HEK293 (cell line): ENCODE data around the gene ZNF646.

Source experiments
- CTCF ChIA-PET: fragments of 350-600 bp; formaldehyde crosslinking; extraction: SDS; loops from one replicate; lab custom pipeline; 2021; ENCODE audit warnings: antibody characterized with exemption; lab: Yijun Ruan, JAX
- POLR2A ChIA-PET: fragments of 300-600 bp; formaldehyde crosslinking; extraction: SDS; loops from one replicate; lab custom pipeline; 2020; ENCODE audit warnings: antibody characterized with exemption, inconsistent platforms; lab: Yijun Ruan, JAX
- H3K27ac ChIP-seq: fragments of 200-500 bp; sonication (Bioruptor generic); 2 replicates; pipeline ENCODE4 v1.5.1; 2014; ENCODE audit warnings: low read depth, low read length, control low read depth, inconsistent platforms; ENCODE audit errors: extremely low read depth
- H3K36me3 ChIP-seq, 2 experiments: fragments of 200-500 bp in 1 of 2; sonication (Bioruptor generic) in 1 of 2; 1 replicate in 1 of 2; 2 replicates in 1 of 2; pipeline ENCODE4 v1.5.1; 2014 to 2017; ENCODE audit warnings: inconsistent platforms in 2 of 2, low read length in 2 of 2; ENCODE audit not compliant: control insufficient read depth in 2 of 2, insufficient read depth in 1 of 2
- H3K4me1 ChIP-seq: fragments of 200-500 bp; sonication (Bioruptor generic); 2 replicates; pipeline ENCODE4 v1.5.1; 2014; ENCODE audit warnings: mild to moderate bottlenecking, low read length, inconsistent platforms; ENCODE audit not compliant: control insufficient read depth, insufficient read depth
- H3K4me3 ChIP-seq: 2 replicates; pipeline ENCODE4 v1.5.1; 2011; ENCODE audit warnings: low read depth, mild to moderate bottlenecking, control low read depth, low read length, moderate library complexity
- H3K9me3 ChIP-seq: fragments of 200-500 bp; sonication (Bioruptor generic); 2 replicates; pipeline ENCODE4 v1.5.1; 2014; ENCODE audit warnings: low read depth, low read length, inconsistent platforms; ENCODE audit not compliant: control insufficient read depth, insufficient read depth
- CTCF ChIP-seq: fragments of 450-650 bp; formaldehyde crosslinking; IDR thresholded peaks from 2 replicates; pipeline ENCODE4 v1.5.1; 2016; ENCODE audit warnings: missing biosample characterization, missing genetic modification characterization
- EGR2 ChIP-seq: fragments of 450-650 bp; formaldehyde crosslinking; IDR thresholded peaks from 2 replicates; pipeline ENCODE4 v1.5.1; 2016; ENCODE audit warnings: low read depth, missing biosample characterization, missing genetic modification characterization
- OVOL3 ChIP-seq: fragments of 450-650 bp; formaldehyde crosslinking; IDR thresholded peaks from 2 replicates; pipeline ENCODE4 v1.5.1; 2016; ENCODE audit warnings: missing biosample characterization, missing genetic modification characterization
- PRDM6 ChIP-seq: fragments of 450-650 bp; formaldehyde crosslinking; IDR thresholded peaks from 2 replicates; pipeline ENCODE4 v1.5.1; 2017; ENCODE audit warnings: missing biosample characterization, missing genetic modification characterization
- SP2 ChIP-seq: fragments of 450-650 bp; formaldehyde crosslinking; IDR thresholded peaks from 2 replicates; pipeline ENCODE4 v1.5.1; 2016; ENCODE audit warnings: missing biosample characterization, missing genetic modification characterization
- YY2 ChIP-seq: fragments of 450-650 bp; formaldehyde crosslinking; IDR thresholded peaks from 2 replicates; pipeline ENCODE4 v1.5.1; 2016; ENCODE audit warnings: missing biosample characterization, missing genetic modification characterization
- ZNF121 ChIP-seq: fragments of 450-650 bp; formaldehyde crosslinking; IDR thresholded peaks from 2 replicates; pipeline ENCODE4 v1.5.1; 2016; ENCODE audit warnings: missing biosample characterization, missing genetic modification characterization
- ZNF148 ChIP-seq: fragments of 450-650 bp; formaldehyde crosslinking; IDR thresholded peaks from 2 replicates; pipeline ENCODE4 v1.5.0; 2017; ENCODE audit warnings: missing biosample characterization, missing genetic modification characterization, borderline replicate concordance
- ZNF175 ChIP-seq: fragments of 450-650 bp; formaldehyde crosslinking; IDR thresholded peaks from 2 replicates; pipeline ENCODE4 v1.5.1; 2016; ENCODE audit warnings: missing biosample characterization, missing genetic modification characterization
- ZNF214 ChIP-seq: fragments of 450-650 bp; formaldehyde crosslinking; IDR thresholded peaks from 2 replicates; pipeline ENCODE4 v1.5.1; 2017; ENCODE audit warnings: missing biosample characterization, mild to moderate bottlenecking, missing genetic modification characterization, borderline replicate concordance
- ZNF24 ChIP-seq: fragments of 450-650 bp; formaldehyde crosslinking; IDR thresholded peaks from 2 replicates; pipeline ENCODE4 v1.5.1; 2016; ENCODE audit warnings: missing biosample characterization, missing genetic modification characterization
- ZNF26 ChIP-seq: fragments of 450-650 bp; formaldehyde crosslinking; IDR thresholded peaks from 2 replicates; pipeline ENCODE4 v1.5.1; 2016; ENCODE audit warnings: missing biosample characterization, missing genetic modification characterization
- ZNF37A ChIP-seq: fragments of 450-650 bp; IDR thresholded peaks from 2 replicates; pipeline ENCODE4 v1.5.1; 2018; ENCODE audit warnings: missing biosample characterization, missing genetic modification characterization
- ZNF391 ChIP-seq: fragments of 450-650 bp; formaldehyde crosslinking; IDR thresholded peaks from 2 replicates; pipeline ENCODE4 v1.5.1; 2016; ENCODE audit warnings: low read depth, missing biosample characterization, missing genetic modification characterization, borderline replicate concordance
- ZNF610 ChIP-seq: fragments of 450-650 bp; formaldehyde crosslinking; IDR thresholded peaks from 2 replicates; pipeline ENCODE4 v1.5.1; 2016; ENCODE audit warnings: missing biosample characterization, missing genetic modification characterization, borderline replicate concordance
- ZNF664 ChIP-seq: fragments of 450-650 bp; formaldehyde crosslinking; IDR thresholded peaks from 2 replicates; pipeline ENCODE4 v1.5.1; 2016; ENCODE audit warnings: missing biosample characterization, missing genetic modification characterization
- ZNF704 ChIP-seq: fragments of 450-650 bp; formaldehyde crosslinking; IDR thresholded peaks from 2 replicates; pipeline ENCODE4 v1.5.1; 2016; ENCODE audit warnings: missing biosample characterization, missing genetic modification characterization
- ZNF791 ChIP-seq: fragments of 450-650 bp; formaldehyde crosslinking; IDR thresholded peaks from 2 replicates; pipeline ENCODE4 v1.5.1; 2016; ENCODE audit warnings: missing biosample characterization, missing genetic modification characterization
- ZNF837 ChIP-seq: fragments of 450-650 bp; formaldehyde crosslinking; IDR thresholded peaks from 2 replicates; pipeline ENCODE4 v1.5.1; 2016; ENCODE audit warnings: missing biosample characterization, missing genetic modification characterization

The ZNF646 gene

GRCh38 chr16:31086629-31086906 lies 12.3 kb downstream of the ZNF646 start:
- H3K4me3 ChIP-seq, result no peak overlapping the region
- POLR2A ChIA-PET, result interaction anchor here (2.3 to 2.7 kb wide), 2 partner anchors 13 to 31 kb away, joined by 11 to 12 read pairs; partner anchors contain the start of genes KAT8, ZNF646 and ZNF668
- H3K4me1 ChIP-seq, result no peaks in the 10 kb centered on the region
- CTCF ChIA-PET, result no interaction called here
- H3K27ac ChIP-seq, result no peak overlapping the region
- no peaks in the 10 kb centered on the region for H3K9me3 ChIP-seq
- TF ChIP-seq SP2 (tag by site-specific recombination), result 0 out of 2 replicates have a peak, but pooled peaks have one; percentile 3
- no peak for TF ChIP-seq ZNF121 (tag by site-specific recombination)
- 0 out of 2 replicates have a peak, but pooled peaks have one; percentile 18 for TF ChIP-seq EGR2 (tag by site-specific recombination)
- peaks cover 0 to 58% of the 10 kb centered on the region in 2 experiments; a peak in 2 of 3 replicates for H3K36me3 ChIP-seq

GRCh38 chr16:31087481-31087880 lies 13.3 kb downstream of the ZNF646 start:
- H3K36me3 ChIP-seq, result peaks cover 0 to 56% of the 10 kb centered on the region in 2 experiments; a peak in 2 of 3 replicates
- H3K4me1 ChIP-seq, result no peaks in the 10 kb centered on the region
- no peak overlapping the region for H3K27ac ChIP-seq
- H3K4me3 ChIP-seq, result no peak overlapping the region
- TF ChIP-seq ZNF26 (tag by site-specific recombination), result no peak
- no peak for TF ChIP-seq ZNF704 (tag by site-specific recombination)
- no peak for TF ChIP-seq ZNF664 (tag by site-specific recombination)
- no peak for TF ChIP-seq PRDM6 (tag by site-specific recombination)
- TF ChIP-seq ZNF391 (tag by site-specific recombination), result no peak
- no peak for TF ChIP-seq ZNF610 (tag by site-specific recombination)
- TF ChIP-seq ZNF837 (tag by site-specific recombination), result no peak
- no peak for TF ChIP-seq CTCF (tag by site-specific recombination)
- TF ChIP-seq ZNF37A (tag by site-specific recombination), result no peak
- TF ChIP-seq ZNF214 (tag by site-specific recombination), result no peak
- TF ChIP-seq OVOL3 (tag by site-specific recombination), result no peak
- no peak for TF ChIP-seq ZNF148
- no peak for TF ChIP-seq ZNF175 (tag by site-specific recombination)
- no peak for TF ChIP-seq ZNF791 (tag by site-specific recombination)
- TF ChIP-seq ZNF24 (tag by site-specific recombination), result no peak
- TF ChIP-seq YY2, result no peak
- H3K9me3 ChIP-seq, result no peaks in the 10 kb centered on the region
- ChIA-PET POLR2A (no interaction called here), CTCF (interaction anchor here (0.7 kb wide), 1 partner anchor 24 kb away, joined by 3 read pairs; no protein-coding TSS in a partner anchor)
